ENCODE results near the gene ZBTB7B.
A peak's percentile ranks its signal among the peaks of the same experiment; 100 is the strongest.

Gene ZBTB7B

DNA sequence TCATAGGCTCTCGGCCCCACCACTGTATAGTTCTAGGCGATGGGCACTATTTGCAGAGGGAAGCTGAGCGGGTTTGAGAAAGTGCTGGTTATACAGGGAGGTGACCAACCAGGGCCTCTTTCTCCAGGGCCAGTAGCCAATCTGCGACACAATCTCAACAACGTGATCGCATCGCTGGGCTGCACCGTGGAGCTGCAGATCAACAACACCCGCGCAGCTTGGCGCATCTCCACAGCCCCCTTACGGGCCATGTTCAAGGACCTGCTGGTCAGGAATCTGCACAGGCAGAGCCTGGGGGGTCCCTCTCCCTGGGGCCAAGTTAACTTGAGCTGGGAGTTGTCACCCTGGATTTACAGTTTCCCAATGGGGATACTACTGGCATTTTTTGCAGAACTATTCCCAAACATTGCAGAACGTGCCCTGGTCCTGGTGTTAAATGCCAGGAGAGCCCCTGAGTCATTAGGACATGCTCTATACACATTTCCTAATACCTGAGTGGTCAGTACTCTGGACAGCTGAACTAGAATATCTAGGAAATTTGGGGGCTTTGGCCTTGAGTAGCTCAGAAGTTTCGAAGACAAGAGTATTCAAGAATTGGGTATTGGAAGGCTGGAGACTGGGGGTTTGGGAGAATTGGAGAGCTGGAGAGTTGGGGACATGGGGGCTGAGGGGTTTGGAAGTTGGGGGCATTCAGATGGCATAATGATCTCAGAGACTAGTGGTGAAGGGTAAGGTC is 37.9 kb downstream of the ZBTB7B start:
- no peak for DNase-seq

DNA sequence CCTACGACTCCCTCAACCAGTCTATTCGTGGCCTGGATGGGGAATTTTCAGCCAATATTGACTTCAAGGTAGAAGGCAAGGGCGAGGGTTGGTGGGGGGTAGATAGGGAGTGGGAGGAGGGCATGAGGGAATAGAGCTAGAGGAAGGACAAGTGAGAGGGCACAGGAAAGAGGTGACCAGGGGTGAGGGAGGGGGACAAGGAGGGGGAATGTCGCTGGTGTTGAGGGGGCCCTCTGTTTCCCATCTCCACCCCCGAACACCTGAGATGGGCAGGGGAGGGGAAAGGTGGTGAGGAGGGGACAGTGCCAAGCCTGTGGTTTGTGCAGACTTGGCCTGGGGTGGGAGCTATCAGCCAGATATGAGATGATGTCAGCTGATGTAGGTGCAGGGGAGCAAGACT is 40.2 kb downstream of the ZBTB7B start:
- DNase-seq: no peak

DNA sequence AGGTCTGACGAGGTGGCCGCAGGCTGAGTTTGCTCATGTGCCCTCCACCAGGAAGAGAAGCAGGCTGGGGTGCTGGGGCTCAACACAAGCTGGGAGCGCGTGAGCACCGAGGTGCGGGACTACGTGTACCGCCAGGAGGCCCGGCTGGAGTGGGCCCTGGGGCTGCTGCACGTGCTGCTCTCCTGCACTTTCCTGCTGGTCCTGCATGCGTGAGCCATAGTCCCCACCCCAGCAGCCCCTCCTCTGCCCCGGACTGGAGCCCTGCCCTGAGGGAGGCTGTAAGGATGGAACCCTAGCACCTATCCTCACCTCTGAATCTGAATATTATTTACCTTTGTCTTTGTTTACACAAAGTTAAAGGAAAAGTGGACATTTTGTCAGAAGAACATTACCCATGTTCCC is 40.7 kb downstream of the ZBTB7B start:
- no peak for DNase-seq

DNA sequence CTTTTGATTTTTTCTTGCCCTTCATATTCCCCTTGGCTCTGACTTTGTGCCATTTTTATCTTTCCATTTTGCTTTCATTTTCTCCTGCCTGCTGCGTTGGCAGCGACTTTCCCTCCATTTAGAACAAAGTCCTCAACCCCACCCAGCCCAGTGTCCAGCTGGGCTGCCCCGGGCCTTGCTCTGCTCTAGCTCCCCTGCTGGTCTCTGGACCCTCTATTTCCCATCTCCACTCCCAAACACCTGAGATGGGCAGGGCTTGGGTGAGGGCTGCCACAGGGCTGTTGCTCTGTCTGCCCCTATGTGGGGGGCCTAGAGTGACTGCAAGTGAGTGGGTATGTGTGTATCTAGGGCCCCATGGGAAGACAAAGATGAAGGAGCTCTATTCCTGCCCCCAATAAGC is 41.2 kb downstream of the ZBTB7B start:
- DNase-seq: no peak

DNA sequence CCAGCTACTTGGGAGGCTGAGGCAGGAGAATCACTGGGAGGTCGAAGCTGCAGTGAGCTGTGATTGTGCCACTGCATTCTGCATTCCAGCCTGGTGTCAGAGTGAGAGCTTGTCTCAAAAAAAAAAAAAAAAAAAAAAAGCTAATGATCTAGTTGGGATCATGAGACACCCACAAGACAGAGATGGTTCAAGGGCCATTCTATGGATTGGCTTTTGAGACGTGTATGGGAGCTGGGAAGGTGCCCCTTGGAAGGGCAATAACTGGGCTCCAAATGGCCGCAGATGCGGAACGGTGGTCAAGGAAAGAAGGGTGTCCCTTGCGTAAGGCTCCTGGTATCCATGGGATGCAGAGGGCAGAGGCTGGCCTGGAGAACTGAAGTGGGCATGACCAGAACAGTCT is 41.8 kb downstream of the ZBTB7B start:
- DNase-seq: no peak

DNA sequence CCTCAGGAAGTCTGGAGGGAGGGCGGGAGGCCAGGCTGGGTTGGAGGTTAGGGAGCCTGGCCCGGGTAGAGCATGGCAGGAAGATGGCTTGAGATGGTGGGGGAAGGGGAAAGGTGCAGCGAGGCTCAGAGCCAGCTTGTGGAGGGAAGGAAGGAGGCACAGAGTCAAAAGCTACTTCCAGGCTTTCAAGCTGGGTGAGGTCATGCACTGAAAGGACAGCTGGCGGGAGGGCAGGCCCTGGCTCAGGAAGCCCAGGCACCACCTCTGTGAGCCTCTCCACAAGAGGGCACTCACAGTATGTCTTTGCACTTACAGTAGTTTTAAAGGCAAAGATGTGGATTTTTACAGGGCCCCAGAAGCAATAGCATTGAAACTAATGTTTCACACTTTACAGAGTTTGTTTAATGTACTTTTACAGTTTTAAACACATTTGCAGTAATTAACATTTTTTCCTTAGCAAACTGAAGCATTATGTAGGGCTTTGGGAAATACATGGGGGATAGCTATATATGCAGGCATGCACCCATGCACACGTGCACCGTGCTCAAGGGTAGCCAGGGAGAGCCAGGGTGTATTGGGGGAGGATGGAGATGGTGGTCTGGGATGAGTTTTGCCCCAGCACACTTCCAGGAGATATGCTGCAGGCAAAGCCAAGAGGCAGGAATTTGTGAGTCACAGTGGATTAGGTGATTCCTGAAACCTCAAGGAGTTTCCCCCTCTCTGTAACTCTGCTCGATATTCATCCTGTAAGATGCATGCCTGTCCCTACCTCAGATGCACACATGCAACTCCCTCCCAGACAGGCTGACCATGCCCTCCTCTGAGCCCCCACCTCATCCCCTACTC is 42.4 kb downstream of the ZBTB7B start:
- DNase-seq: peak; percentile 83

DNA sequence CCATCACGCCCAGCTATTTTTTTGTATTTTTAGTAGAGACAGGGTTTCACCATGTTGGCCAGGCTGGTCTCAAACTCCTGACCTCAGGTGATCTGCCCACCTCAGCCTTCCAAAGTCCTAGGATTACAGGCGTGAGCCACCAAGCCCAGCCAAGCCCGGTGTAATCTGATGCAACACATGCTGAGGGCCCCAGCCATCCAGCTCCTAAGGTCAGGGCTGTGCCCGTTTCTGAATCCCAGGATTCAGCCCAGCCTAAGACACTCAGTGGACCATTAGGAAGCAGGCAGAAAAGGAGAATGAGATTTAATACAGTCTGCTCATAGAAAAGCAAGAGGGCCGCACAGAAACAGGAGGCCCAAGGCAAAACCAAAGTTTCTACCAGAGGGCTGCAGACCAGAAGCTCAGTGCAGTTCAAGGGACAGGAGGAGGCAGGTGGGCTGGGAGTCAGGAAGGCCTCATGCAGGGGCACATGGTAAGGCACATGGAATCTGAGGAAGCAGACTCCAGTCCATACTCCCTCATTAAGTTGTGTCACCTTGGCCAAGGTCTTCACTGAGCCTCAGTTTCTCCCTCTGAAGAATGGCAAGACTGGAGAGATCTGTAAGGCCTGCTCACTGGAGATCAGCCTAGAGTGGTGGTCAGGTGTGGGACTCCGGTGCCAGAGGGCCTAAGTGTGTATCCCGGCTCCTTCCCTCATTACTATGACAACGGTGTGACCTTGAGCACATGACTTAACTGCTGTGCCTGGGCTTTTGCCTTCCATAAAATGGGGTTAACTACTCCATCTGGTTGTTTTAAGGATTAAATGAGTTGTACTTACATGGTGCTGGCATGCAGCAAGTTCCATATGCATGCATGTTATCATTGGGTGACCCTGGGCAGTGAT is 46.1 kb downstream of the ZBTB7B start:
- no peak for DNase-seq

DNA sequence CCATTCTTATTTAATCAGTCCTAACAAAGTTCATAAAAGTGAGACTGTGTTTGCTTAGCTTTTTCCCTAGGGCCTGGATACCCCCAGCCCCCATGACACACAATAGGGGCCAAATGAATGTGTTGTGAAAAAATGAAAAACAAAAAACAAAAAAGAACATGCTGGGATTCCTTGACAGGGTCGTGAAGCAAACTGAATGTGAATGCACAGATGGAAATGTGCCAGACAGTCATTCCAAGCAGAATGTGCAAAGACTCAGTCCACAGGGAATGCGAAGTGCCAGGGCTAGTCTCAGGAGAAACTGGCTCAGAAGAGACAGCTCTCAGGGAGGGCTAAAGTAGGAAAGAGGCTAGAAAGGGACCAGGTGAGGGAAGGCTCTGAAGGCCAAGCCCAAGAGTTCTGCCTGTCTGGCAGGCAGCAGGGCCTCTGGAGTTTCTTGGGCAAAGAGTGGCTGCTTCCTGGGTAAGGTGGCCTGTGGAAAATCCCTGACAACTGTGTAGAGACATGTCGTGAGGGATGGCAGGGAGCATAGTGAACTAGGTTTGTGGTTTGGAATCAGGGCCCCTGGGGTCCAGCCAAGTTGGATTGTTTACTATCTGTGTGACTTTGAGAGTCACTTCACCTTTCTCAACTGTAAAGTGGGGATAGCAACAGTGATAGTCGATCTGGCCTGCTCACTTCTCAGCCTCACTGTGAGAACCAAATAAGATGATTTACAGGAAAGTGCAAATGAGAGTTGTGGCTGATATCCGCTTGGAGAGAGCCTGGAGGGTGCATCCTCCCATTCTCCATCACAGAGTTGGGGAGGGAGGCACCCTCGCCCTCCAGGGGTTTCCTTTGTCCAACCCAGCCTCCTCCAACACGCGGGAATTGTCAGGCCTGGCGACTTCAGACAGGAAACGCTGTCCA is 47.3 kb downstream of the ZBTB7B start:
- DNase-seq: no peak

DNA sequence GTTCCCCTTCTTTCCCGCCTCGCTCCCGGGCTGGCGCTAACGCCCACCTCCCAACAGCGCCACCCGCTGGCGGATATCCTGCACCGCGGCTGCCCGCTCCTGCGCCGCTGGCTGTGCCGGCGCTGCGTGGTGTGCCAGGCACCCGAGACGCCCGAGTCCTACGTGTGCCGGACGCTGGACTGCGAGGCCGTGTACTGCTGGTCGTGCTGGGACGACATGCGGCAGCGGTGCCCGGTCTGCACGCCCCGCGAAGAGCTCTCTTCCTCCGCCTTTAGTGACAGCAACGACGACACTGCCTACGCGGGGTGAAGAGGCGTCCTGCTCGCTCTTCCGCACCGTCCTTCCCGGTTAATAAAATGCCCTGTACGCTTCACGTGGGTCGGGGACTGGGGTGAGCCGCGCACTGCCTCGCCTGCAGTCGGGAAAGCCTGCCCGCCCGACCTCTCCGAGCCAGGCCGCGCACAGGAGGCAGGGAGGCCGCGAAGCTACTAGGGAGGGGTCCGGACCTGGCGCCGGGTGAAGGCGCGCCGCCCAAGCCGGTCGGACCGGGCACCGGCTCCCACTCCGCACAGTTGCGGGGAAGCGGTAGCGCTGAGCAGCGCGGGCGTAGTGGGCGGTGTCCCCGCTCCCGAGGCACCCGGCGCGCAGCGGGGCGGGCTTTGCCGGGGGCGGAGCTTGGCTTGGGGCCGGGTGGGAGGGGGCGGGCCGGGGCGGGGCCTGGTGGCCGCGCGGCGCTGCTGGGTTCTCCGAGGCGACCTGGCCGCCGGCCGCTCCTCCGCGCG is 48.1 kb downstream of the ZBTB7B start, which contains the start of gene ADAM15:
Gene ADAM15 (plus strand): TSS at position 757 of the 782 bp plus-strand sequence. CDS start 71 bp downstream, outside the sequence.
- DNase-seq: peak; percentile 87

DNA sequence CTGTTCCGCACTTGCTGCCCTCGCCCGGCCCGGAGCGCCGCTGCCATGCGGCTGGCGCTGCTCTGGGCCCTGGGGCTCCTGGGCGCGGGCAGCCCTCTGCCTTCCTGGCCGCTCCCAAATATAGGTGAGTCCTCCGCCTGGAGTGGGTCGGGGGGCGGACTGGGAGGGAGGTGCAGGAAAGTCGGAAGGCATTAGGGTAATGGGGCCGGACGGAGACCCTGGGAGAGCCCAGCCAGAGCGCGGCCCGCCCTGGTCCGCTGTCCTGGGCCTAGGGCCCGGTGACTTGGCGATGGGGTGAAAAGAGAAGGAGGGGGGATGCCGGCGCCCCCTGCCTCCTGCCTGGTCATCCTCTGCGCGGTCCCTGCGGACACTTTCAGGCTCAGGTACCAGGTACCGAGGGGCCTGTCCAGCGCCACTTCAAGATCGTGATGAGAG is 48.8 kb downstream of the ZBTB7B start:
- DNase-seq: no peak

DNA sequence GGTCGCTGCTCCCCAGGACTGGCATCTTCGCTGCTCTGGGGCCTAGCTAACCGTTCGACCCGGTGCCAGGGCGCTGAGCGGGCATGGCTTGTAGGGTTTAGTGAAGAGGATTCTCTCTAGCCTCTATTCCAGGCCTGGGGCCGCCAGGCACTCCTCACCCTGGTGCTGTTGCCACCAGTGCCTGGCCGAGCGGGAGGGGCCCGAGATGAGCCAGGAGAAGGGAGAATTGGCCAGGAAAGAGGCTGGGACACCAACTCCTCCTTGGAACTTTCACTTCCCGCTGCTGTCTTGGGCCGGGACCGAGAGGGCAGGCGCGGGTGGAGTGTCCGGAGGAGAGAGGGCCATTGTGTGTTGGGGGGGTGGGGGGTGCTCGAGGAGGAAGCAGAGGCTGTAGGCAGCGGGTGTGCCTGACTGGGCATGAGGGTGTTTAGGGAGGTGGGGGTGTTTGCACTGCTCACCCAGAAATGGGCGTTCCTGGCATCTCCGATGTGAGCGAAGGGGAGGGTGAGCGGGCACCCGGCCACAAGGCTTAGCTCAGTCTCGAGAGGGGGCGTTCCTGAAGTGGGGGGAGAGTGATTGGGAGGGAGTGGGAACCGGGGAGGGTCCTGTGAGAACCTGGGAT is 49.3 kb downstream of the ZBTB7B start:
- peak; percentile 21 for DNase-seq

DNA sequence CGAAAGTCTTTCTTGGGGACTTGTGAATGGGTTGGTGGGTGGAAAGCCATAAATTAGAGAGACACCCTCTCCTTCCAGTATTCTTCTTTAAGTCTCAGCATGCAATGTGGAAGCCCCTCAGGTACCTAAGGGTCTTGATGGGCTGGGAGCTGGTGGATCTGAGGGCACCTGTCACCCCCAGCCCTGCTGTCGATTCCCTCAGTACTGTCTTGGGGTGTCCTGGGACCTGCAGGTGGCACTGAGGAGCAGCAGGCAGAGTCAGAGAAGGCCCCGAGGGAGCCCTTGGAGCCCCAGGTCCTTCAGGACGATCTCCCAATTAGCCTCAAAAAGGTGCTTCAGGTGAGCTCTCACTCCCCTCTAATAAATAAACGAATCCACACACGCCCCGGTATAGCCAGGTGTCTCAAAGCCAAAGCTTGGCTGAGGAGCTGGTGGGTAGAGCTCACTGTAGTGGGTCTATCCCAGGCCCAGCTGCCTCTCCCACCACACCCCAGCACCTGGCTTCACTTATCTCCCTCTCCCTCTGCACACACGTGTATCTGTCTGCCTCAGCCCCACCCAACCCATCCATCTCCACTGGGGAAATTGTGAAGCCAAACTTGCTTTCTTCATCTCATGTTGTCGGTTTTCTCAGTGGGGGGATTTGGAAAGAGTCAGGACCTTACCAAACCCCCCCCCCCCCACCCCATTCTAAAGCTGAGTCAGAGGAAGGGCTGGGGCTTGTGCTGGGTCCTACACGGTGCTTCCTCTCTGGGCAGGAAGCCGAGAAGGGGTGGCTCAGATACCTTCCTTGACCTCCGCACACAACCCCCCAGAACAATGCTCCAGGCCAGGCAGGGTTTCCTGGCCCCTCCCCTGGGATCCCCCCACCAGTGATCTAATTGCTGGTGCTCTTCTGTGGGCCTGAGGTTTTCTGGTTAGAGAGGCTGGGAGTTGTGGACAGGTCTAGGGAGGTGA is 50.1 kb downstream of the ZBTB7B start:
- DNase-seq: peak; percentile 38

DNA sequence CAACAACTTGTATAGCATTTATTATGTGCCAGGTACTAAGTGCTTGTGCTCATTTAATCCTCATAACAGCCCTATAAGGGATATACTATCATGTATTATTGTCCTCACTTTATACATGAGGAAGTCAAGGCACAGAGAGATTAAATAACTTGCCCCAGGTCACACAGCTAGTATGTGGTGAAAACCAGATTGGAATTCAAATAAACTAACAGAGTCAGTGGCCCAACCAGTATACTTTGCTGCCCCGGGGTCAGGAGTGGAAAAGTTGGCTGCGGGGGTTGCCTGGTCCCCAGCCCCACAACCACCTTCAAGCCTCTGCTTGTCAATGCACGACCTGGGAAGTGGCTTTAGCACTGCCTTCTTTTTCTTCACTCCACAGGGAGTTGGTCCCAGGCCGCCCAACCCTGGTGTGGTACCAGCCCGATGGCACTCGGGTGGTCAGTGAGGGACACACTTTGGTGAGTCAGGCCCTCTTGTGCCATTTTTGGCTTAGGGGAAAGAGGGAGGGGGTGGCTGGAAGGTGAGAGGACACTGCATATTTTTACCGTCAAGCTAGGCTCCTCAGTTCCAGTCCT is 51.0 kb downstream of the ZBTB7B start:
- no peak for DNase-seq

DNA sequence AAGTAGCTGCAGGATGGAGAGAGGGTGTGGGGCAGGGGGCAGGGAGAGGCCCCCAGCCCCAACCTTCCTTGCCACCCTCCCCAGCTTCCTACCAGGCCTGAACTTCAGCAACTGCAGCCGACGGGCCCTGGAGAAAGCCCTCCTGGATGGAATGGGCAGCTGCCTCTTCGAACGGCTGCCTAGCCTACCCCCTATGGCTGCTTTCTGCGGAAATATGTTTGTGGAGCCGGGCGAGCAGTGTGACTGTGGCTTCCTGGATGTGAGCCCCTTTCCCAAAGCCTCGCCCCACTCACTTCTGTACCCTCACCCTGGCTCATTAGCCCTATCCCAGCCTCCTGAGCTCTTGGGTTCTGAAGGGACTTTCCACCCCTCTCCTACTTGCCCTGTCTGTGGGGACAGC is 54.5 kb downstream of the ZBTB7B start:
- DNase-seq: no peak

DNA sequence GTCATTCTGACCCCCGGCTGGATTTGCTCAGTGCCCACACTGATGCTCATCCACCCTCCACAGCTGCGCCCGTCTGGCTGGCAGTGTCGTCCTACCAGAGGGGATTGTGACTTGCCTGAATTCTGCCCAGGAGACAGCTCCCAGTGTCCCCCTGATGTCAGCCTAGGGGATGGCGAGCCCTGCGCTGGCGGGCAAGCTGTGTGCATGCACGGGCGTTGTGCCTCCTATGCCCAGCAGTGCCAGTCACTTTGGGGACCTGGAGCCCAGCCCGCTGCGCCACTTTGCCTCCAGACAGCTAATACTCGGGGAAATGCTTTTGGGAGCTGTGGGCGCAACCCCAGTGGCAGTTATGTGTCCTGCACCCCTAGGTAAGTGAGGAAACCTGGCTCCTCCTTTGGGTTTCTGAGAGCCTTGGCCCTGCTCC is 55.2 kb downstream of the ZBTB7B start:
- no peak for DNase-seq

DNA sequence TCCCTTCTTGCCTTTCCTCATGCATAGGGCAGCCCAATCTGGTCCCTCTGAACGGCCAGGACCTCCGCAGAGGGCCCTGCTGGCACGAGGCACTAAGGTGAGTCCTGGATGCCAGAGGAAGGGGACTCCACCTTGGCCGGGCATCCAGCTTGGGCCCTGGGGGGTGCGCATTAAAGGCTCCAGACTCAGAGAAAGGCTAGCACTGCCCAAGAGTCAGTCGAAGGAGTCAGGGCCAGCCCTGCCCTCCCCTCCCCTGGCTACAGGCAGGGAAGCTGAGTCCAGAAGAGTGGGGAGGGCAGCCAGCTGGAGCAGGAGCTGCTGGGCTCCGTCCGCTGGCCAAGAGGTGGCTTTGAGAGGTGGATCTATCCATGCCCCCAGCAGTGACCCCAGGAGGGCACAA is 58.1 kb downstream of the ZBTB7B start:
- DNase-seq: no peak

DNA sequence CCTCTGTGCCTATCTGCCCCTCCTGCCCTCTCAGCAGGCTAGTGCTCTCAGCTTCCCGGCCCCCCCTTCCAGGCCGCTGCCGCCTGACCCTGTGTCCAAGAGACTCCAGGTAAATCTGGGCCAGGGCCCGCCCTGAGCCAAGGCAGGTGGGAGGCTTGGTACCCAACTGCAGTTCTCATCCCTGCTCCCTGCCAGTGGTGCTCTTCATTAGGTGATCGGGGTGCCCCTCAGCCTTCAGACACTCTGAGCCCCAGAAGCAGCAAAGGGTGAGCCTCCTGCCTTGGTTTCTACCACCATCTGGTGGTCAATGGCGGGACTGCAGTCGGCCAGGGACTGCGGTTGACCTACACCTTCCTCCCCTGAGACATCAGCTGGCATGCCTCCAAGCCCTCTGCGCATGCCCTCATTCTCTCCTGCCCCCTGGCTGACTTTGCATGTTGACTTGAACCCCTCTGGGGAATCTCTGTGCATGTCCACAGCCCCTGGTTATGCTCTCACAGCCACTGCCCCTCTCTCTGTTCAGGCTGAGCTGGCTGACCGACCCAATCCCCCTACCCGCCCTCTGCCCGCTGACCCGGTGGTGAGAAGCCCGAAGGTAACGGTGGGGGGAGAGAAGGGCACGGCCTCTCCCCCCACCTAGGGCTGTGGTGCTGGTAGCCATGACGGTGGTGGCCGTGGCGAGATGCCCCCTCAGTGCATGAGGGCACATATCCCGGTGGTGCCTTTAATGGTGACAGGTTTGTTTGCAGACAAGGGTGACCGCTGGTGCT is 59.0 kb downstream of the ZBTB7B start:
- DNase-seq: peak; percentile 66

DNA sequence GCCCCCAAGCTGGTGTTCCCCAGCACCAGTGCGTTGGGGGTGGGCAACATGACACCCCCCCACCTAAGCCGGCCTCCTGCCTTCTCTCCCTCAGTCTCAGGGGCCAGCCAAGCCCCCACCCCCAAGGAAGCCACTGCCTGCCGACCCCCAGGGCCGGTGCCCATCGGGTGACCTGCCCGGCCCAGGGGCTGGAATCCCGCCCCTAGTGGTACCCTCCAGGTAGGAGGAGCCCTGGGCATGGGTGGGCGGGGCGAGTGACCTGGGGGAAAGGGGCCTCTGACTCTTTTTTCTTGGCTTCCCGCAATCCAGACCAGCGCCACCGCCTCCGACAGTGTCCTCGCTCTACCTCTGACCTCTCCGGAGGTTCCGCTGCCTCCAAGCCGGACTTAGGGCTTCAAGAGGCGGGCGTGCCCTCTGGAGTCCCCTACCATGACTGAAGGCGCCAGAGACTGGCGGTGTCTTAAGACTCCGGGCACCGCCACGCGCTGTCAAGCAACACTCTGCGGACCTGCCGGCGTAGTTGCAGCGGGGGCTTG is 59.6 kb downstream of the ZBTB7B start:
- DNase-seq: no peak

Data from NCI-H146 (cell line).